ENCODE measurements around the gene TNFAIP3.

Gene TNFAIP3

GRCh38 chr6:137904822-137905617, 38.0 kb downstream of the TNFAIP3 start:
- DNase-seq: peak; percentile 61

- DNase-seq: no peak
Measured at GRCh38 chr6:137906020-137906472, 39.0 kb downstream of the TNFAIP3 start.

DNA sequence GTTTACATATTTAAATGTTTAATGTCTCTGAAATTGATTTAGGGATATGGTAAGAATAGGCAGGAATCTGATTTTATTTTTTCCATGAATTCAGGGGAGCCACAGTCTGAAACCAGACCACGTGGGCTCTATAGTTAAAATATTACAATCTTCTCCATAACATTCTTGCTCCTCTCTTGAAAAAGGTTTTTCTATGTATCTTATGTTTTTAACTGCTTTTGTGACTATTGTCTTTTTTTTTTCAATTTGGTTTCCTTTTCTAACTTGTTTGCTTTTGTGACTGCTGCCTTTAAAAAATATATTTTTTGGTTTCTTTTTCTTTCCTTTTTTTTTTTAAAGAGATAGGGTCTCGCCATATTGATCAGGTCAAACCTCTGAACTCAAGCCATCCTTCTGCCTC, 40.1 kb downstream of the TNFAIP3 start:
- DNase-seq: no peak

DNA sequence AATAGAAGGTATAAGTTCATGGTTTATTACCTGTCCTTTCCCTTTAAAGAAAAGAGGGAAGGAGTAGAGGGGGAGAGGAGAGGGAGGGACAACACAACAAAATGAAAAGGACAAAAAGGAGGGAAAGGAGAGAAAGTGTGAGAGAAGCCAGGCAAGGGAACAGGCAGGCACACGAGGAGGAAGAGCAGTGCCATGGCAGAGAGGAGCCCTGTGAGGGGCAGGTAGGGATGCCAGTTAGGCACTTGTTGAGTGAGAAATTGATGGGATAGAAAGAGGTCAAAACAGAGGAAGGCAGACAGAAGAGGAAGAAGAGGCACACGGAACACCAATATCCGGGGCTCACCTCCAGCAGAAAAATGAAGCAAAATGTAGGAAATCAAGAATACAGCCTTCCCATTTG, 42.5 kb downstream of the TNFAIP3 start:
- no peak for DNase-seq

- DNase-seq: no peak
Measured at GRCh38 chr6:137910424-137910834, 43.4 kb downstream of the TNFAIP3 start.

DNA sequence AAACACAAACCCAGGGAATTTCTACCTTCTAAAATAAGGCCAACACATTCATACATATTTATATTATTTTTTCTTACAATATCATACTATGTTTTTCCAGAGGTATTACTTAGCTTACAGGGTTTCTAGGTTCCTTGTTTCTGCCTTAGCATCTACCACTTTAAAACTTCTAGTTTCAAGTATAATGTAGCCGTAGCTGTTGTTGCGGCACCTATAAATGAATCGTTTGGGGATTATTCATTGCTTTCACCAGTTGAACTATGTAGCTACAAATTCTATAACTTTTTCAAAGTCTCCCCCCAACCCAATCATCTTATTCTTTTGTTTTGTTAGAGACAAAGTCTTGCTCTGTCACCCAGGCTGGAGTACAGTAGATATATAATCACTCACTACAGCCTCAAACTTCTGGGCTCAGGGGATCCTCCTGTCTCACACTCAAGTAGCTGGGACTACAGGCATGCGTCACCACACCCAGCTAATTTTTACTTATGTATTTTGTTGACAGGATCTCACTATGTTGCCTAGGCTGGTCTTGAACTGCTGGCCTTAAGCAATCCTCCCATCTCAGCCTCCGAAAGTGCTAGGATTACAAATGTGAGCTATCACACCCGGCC, 43.9 kb downstream of the TNFAIP3 start:
- no peak for DNase-seq

DNA sequence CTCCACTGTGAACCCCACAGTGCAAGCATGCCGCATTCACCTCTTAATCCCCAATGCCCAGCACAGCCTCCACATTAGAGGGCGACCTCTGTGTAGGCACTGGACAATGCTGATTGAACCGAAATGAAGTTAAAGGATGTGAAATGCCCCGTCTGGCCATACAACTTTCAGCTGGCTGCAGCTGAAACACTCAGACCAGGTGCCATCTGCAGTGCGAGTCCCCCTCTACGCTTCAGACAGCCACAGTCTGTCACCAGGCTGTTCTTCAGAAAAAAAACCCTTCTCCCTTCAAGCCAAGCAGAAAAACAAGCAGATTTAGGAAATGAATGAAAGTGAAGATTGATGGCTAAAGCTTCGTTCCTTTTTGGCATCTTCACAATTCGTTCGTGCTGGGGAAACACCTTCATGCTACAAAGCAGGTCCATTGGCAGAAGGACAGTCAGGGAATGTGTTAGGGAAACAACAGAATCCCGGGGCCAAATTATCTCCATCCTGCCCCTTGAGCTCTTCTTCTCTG, 44.7 kb downstream of the TNFAIP3 start:
- peak; percentile 12 for DNase-seq

- DNase-seq: no peak
Measured at GRCh38 chr6:137912813-137913212, 45.8 kb downstream of the TNFAIP3 start.

DNA sequence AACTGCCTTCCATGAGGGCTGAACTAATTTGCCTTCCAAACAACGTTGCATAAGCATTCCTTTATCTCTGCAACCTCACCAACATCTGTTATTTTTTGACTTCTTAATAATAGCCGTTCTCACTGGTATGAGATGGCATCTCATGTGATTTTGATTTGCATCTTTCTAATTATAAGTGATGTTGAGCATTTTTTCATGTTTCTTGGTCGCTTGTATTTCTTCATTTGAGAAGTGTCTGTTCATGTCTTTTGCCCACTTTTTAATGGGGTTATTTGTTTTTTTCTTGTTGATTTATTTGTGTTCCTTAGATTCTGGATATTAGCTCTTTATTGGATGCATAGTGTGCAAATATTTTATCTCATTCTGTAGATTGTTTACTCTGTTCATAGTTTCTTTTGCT, 46.4 kb downstream of the TNFAIP3 start:
- no peak for DNase-seq

- DNase-seq: no peak
Measured at GRCh38 chr6:137913996-137914529, 47.0 kb downstream of the TNFAIP3 start.

DNA sequence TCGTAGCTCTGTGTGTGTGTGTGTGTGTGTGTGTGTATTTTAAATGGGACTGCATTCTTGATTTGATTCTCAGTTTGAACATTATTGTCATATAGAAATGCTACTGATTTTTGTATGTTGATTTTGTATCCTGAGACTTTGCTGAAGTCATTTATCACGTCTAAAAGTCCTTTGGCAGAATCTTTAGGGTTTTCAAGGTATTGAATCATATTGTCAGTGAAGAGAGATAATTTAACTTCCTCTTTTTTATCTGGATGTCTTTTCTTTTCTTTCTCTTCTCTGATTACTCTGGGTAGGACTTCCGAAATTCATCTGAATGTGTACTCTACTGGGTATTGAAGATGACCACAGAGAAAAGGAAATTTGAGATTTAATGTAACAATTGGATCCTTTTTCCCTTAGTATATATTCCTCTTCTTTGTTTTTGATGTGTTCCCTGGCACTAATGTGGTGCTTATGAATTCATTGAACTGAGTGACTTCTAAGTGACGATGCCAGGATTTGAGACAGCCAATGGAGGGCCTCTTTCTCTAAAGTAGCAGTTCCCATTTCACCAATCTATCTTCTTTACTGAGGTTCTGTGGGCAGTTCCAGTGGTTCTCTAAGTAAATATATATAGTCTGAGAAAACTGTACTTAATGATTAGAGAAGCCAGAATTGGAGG, 47.6 kb downstream of the TNFAIP3 start:
- no peak for DNase-seq

- no peak for DNase-seq
Measured at GRCh38 chr6:137915790-137916189, 48.7 kb downstream of the TNFAIP3 start.

DNA sequence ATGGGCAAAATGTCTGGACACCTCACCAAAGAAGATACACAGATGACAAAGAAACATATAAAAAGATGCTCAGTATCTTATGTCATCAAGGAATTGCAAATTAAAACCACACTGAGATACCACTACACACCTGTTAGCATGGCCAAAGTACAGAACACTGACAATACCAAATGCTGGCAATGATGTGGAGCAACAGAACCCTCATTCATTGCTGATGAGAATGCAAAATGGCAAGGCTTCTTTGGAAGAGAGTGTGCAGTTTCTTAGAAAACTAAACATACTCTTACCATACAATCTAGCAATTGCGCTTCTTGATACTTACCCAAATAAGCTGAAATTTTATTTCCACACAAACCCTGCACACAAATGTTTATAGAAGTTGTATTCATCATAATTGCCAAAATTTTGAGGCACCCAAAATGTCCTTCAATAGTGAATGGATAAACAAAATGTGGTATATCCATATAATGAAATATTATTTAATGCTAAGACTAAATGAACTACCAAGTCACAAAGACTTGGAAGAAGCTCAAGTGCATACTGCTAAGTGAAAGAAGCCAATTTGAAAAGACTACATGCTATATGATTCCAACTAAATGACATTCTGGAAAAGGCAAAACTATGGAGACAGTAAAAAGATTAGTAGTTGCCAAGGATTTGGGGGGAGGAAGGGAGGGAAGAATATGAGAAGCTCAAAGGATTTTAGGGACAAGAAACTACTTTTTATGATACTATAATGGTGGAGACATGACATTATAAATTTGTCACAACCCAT, 50.7 kb downstream of the TNFAIP3 start:
- DNase-seq: no peak

DNA sequence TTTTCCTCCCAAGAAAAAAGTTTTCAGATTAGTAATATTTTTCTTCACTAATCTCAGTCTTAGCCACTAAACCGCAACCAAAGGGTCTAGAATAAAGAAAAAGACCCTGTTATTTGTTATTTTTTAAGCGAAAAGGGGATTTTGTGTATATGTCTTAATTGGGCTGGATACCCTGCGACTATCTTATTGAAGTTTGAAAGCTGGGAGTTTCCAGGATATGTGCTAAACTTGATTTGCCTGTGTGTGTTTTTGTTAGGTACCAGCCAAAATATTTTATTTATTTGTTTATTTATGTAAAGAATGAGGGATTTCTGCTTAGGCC, 52.4 kb downstream of the TNFAIP3 start:
- no peak for DNase-seq

- no peak for DNase-seq
Measured at GRCh38 chr6:137919837-137920730, 53.0 kb downstream of the TNFAIP3 start.

GRCh38 chr6:137921823-137922222, 54.8 kb downstream of the TNFAIP3 start:
- DNase-seq: no peak

- DNase-seq: no peak
Measured at GRCh38 chr6:137923866-137924653, 57.0 kb downstream of the TNFAIP3 start.

- DNase-seq: no peak
Measured at GRCh38 chr6:137925141-137925698, 58.2 kb downstream of the TNFAIP3 start.

DNA sequence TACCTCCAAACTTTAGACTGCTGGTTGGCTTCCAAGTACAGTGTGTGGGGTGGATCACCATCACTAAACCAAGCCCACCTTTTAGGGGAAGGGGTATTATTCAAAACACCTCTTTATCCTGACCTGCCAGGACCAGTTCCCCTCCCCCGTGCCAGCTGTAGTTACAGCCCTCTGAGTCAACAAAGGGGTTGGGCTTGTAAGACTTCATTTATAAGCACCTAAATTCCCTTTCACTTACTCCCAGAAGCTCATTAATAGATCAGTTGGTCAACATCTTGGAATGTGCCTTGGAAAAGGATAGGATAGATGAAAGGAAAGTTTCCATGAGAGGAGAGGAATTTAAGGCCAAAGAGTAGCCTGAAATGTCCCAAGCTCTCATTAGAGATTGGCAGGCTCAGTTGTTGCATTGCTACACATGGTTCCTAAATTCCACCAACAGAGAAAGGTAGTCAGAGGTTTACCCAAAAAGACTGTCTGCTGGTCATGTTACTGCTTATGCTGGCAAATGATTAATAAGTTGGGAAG, 59.2 kb downstream of the TNFAIP3 start:
- no peak for DNase-seq

DNA sequence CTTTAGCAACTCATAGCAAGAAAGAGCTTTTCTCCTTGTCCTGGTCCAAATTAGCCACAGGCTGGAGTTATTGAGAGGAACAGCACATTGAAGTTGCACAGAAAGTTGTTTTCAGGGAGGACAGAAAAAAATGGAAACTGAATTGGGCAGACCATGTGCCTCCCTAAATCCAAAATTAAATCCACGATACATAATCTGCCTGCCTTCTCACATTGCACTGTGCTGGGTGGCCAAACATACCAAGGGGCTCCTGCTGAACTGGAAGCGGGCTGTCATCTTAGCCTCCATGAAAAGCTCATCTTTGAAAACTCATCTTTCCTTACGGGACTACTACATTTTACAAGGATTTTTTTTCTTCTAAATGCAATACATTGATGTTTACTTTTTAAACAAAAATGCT, 59.9 kb downstream of the TNFAIP3 start:
- DNase-seq: no peak
